Measurements from ENCODE around the gene NR2C2. TPM values are rescaled to one million over a fixed set of nuclear protein-coding genes. Genes with fewer than 3 reads are reported as not detected.
"Not testable (repeated sequence)": the region's sequence is repeated elsewhere in the genome, so short reads cannot be mapped to it uniquely, and the experiment has no call there.

Gene NR2C2
- total RNA-seq, 2 experiments from 2014 or later = 49.5 to 51.1 TPM

DNA sequence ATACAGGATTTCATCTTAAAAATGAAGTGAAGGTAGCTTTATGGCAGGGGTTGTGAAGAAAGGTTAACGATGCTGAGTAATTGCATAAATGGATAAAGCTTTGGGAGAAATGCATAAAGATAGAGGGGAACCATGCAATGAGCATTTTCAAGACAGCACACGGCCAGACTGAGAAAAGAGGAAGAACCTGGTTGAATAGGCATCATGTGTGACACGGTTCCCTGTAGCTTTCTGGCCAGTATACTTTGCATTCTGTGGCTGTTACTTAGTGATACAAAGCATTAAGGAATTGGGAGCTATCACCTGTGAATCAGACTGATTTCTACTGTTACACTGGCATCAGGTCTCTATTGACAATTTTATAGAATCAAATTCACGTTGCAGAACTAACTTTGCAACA is 33.3 kb downstream of the NR2C2 start:
- no peak for DNase-seq
- peaks cover 21% of the 10 kb centered on the region for H3K4me1 Mint-ChIP-seq (ENCODE audit: low read depth)
- H3K27ac Mint-ChIP-seq = no peak overlapping the region
- ChIA-PET POLR2A (no interaction called here), CTCF (interaction anchor here (1.3 kb wide), 1 partner anchor 10 kb away, joined by 3 read pairs; no protein-coding TSS in a partner anchor)
- H3K36me3 Mint-ChIP-seq = peaks cover 24% of the 10 kb centered on the region
- peaks cover 5% of the 10 kb centered on the region for H3K9me3 Mint-ChIP-seq
- H3K27me3 Mint-ChIP-seq = no peaks in the 10 kb centered on the region
- no peak overlapping the region for H3K4me3 Mint-ChIP-seq
- intact Hi-C loops (cut with micrococcal nuclease) = no loop called here

DNA sequence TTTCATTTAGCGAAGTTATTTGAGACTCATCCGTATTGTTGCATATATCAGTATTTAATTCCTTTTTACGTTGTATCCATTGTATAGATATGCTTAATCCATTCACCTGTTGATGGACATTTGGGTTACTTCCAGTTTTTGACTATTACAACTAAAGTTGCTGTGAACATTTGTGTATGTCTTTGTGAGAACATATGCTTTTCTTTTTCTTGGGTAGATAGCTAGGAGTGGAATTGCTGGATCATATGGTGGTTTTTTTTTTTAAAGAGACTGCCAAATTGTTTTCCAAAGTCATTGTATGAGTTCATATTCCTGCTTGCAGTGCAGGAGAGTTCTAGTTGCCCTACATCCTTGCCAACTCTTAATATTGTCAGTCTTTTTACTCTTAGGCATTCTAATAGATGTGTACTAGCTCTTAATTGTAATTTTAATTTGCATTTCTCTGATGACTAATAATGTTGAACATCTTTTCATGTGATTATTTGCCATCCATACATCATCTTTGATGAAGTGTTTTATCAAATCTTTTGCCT is 37.3 kb downstream of the NR2C2 start:
- Mint-ChIP-seq H3K27ac (no peak overlapping the region), H3K36me3 (peaks cover 21% of the 10 kb centered on the region), H3K4me3 (no peak overlapping the region), H3K4me1 (ENCODE audit: low read depth) (peaks cover 32% of the 10 kb centered on the region), H3K9me3 (peaks cover 5% of the 10 kb centered on the region), H3K27me3 (no peaks in the 10 kb centered on the region)
- intact Hi-C loops (cut with micrococcal nuclease) = loop anchor here (5.0 kb wide), 1 partner anchor 58 kb away; no protein-coding TSS in a partner anchor
- no peak for DNase-seq
- ChIA-PET POLR2A (no interaction called here), CTCF (interaction anchor here (0.7 kb wide), 1 partner anchor 769 kb away, joined by 3 read pairs; no protein-coding TSS in a partner anchor)

DNA sequence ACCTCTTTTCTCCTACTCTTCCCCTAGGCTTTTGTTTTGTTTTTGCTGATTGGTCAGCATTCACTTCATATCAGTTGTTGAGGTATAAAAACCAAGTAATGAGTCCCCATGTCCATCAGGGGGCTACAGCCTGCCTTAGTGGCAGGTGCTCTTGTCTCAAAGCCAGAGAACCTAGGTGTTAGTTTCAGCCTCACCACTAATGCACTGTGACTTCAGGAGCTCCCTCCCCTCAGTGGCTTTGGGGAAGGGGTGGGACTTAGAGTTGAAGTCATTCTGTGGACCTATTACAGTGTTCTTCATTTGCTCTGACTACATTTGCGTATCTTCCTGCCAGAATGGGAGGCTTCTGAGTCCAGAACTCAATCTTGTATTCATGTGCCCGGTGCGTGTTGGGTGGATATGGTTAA is 41.6 kb downstream of the NR2C2 start:
- Mint-ChIP-seq H3K9me3 (peaks cover 5% of the 10 kb centered on the region), H3K27me3 (no peaks in the 10 kb centered on the region), H3K4me3 (no peak overlapping the region), H3K4me1 (ENCODE audit: low read depth) (peaks cover 48% of the 10 kb centered on the region), H3K36me3 (peaks cover 11% of the 10 kb centered on the region), H3K27ac (no peak overlapping the region)
- peak; percentile 69 for DNase-seq
- POLR2A ChIA-PET = no interaction called here
- CTCF ChIA-PET = interaction anchor here (0.7 kb wide), 1 partner anchor 21 kb away, joined by 3 read pairs; no protein-coding TSS in a partner anchor
- intact Hi-C loops (cut with micrococcal nuclease) = loop anchor here (5.0 kb wide), 1 partner anchor 53 kb away; no protein-coding TSS in a partner anchor

DNA sequence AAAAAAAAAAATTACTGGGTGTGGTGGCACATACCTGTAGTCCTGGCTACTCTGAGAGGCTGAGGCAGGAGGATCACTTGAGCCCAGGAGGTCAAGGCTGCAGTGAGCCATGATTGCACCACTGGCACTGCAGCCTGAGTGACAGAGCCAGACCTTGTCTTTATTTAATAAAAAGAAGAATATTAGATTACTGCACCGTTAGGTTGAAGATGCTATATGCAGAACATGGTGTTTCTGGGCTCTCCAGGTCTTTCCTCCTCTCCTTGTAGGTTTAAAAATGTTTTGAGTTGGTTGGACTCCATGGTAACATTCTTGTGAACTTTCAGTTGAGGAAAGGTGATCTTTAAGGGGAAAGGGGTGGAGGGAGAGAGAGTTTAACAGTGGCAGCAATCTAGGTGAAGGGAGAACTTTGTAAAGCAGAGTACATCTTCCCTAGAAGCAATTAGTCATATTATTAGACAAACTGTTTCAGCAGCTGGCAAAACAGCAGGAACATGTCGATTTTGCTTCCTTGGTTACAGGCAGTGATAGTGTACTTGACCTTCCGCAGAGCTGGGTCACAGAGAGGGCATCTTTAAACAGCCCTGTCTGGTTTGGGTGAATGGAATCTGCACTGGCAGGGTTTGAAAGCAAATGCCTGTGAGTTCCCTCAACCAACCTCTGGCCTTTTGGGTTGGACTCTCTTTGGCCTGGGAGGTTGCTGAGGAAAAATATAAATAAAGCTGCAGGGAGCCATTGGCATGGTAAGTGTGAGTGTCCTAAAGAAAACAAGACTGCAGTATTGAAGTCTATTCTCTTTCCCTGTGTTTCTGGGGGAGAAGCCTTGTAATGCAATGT is 42.8 kb downstream of the NR2C2 start:
- ChIA-PET CTCF (interaction anchor here (0.8 kb wide), 1 partner anchor 10 kb away, joined by 3 read pairs; no protein-coding TSS in a partner anchor), POLR2A (no interaction called here)
- Mint-ChIP-seq H3K36me3 (peaks cover 3% of the 10 kb centered on the region), H3K27ac (no peak overlapping the region), H3K4me1 (ENCODE audit: low read depth) (peaks cover 46% of the 10 kb centered on the region), H3K4me3 (no peak overlapping the region), H3K27me3 (no peaks in the 10 kb centered on the region), H3K9me3 (no peaks in the 10 kb centered on the region)
- intact Hi-C loops (cut with micrococcal nuclease) = loop anchor here (5.0 kb wide), 1 partner anchor 52 kb away; no protein-coding TSS in a partner anchor
- no peak for DNase-seq

DNA sequence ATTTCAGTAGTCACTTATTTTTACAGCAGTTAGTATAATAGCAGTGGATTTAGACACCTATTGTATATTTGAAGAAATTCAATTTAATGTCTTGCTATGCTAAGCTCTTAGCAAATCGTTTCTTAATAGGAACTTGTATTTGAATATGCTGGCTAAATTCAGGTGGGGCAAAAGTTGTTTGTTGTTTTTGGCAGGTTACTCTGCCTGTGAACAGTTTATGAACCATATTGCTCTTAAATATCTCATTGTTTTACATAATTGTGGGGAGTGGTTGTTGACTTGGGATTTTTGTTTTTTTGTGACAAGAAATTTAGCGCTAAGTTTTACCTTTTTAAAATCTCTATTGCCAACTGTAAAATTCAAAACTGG is 43.4 kb downstream of the NR2C2 start:
- Mint-ChIP-seq H3K4me1 (ENCODE audit: low read depth) (peaks cover 46% of the 10 kb centered on the region), H3K9me3 (no peaks in the 10 kb centered on the region), H3K27me3 (no peaks in the 10 kb centered on the region), H3K27ac (no peak overlapping the region), H3K4me3 (no peak overlapping the region), H3K36me3 (peaks cover 3% of the 10 kb centered on the region)
- intact Hi-C loops (cut with micrococcal nuclease) = no loop called here
- CTCF ChIA-PET = interaction anchor here (0.8 kb wide), 1 partner anchor 11 kb away, joined by 3 read pairs; no protein-coding TSS in a partner anchor
- POLR2A ChIA-PET = no interaction called here
- no peak for DNase-seq

DNA sequence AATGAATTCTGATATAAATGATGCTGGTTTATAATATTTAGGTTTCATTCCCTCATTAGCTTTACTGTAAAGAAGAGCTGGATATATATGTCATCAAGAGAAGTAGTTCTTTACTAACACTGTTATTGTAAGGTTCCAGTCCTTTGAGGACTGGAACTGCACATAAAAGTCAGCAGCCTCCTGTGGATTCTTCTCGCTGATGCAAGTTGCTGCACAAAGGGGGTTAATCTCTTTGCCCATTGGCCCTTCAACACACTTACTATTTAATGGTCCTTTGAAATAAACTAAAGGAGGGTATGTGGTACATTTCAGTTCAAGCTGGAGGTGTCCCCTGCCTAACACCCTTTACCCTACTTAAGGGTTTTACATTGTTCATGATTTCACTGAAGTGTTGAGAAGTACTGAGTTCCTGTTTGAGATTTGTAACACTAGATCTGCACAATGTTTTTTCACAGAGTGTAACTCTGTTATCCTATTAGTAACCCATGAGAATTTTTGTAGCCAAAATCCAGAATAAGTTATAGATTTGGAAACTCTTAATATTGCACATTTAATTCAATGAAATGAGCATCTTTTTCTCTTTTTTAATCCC is 43.9 kb downstream of the NR2C2 start:
- DNase-seq = no peak
- Mint-ChIP-seq H3K27ac (no peak overlapping the region), H3K9me3 (no peaks in the 10 kb centered on the region), H3K27me3 (no peaks in the 10 kb centered on the region), H3K4me3 (no peak overlapping the region), H3K4me1 (ENCODE audit: low read depth) (peaks cover 43% of the 10 kb centered on the region), H3K36me3 (peaks cover 3% of the 10 kb centered on the region)
- CTCF ChIA-PET = interaction anchor here (0.8 kb wide), 1 partner anchor 11 kb away, joined by 3 read pairs; no protein-coding TSS in a partner anchor
- POLR2A ChIA-PET = no interaction called here
- intact Hi-C loops (cut with micrococcal nuclease) = no loop called here

DNA sequence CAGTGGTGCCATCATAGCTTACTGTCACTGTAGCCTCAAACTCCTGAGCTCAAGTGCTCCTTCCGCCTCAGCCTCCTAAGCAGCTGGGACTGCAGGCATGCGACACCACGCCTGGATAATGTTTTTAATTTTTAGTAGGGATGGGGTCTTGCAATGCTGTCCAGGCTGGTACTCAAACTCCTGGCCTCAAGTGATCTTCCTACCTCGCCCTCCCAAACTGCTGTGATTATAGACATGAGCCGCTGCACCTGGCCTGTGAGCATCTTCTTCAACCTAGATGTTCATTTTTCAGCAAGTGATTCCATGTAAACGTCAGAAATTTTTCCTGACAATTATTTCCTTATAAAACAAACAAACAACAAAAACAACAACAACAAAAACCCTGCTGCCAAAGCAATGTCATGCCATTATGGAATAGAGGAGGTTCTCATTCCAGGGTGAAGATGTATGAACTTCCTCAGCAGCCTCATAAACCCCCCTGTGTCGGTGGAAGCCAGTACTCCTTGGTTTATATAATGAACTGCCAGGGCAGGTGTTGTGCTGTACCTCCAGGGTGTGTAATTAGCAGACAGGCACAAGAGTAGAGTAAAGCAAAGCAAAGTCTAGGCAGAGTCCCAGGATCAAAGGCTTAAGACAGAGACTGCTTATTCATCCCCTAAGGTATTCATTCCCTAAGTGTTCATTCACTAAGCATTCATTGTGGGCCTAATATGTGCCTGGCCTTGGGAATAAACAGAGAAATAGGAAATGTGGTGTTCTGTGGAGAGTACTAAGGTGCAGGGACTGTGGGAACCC is 44.6 kb downstream of the NR2C2 start:
- no peaks in the 10 kb centered on the region for H3K27me3 Mint-ChIP-seq

DNA sequence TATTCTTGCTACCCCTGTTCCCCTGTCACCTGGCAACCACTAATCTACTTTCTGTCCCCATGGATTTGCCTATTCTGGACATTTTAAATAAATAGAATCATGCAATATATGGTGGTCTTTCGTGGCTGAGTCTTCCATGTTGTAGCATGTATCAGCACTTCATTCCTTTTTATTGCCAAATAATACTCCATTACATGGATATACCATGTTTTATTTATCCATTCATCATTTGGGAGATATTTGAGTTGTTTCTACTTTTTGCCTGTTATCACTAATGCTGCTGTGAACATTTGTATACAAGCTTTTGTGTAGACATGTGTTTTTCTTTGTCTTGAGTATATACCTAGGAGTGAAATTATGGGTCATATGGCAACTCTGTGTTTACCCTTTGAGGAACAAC is 50.6 kb downstream of the NR2C2 start:
- peaks cover 8% of the 10 kb centered on the region for H3K9me3 Mint-ChIP-seq
- POLR2A ChIA-PET = no interaction called here

More for the DNA sequence above, 44.6 kb downstream of the NR2C2 start:
- Mint-ChIP-seq H3K4me1 (ENCODE audit: low read depth) (peaks cover 38% of the 10 kb centered on the region), H3K27ac (no peak overlapping the region), H3K9me3 (no peaks in the 10 kb centered on the region), H3K4me3 (no peak overlapping the region), H3K36me3 (no peaks in the 10 kb centered on the region)
- ChIA-PET POLR2A (no interaction called here), CTCF (no interaction called here)
- no peak for DNase-seq
- intact Hi-C loops (cut with micrococcal nuclease) = no loop called here

DNA sequence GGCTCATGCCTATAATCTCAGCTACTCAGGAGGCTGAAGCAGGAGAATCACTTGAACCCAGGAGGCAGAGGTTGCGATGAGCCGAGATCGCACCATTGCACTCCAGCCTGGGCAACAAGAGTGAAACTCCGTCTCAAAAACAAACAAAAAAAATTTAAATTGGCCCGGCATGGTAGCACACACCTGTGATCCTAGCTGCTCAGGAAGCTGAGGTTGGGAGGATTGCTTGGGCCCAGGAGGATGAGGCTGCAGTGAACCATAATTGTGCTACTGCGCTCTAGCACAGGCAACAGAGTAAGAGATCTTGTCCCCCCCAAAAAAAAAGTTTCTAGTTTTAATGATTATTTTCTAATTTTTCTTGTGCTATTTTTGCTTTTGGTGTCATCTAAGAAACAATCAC is 51.8 kb downstream of the NR2C2 start:
- H3K4me1 Mint-ChIP-seq (ENCODE audit: low read depth) = peaks cover 16% of the 10 kb centered on the region
- intact Hi-C loops (cut with micrococcal nuclease); H3K27ac Mint-ChIP-seq; POLR2A ChIA-PET; H3K9me3 Mint-ChIP-seq; H3K4me3 Mint-ChIP-seq; H3K27me3 Mint-ChIP-seq; DNase-seq: not testable (repeated sequence)
- CTCF ChIA-PET = interaction anchor here (0.6 kb wide), 1 partner anchor 16 kb away, joined by 3 read pairs; no protein-coding TSS in a partner anchor
- peaks cover 35% of the 10 kb centered on the region for H3K36me3 Mint-ChIP-seq

More for the DNA sequence above, 50.6 kb downstream of the NR2C2 start:
- Mint-ChIP-seq H3K27me3 (no peaks in the 10 kb centered on the region), H3K27ac (no peak overlapping the region), H3K36me3 (peaks cover 28% of the 10 kb centered on the region), H3K4me3 (no peak overlapping the region), H3K4me1 (ENCODE audit: low read depth) (peaks cover 14% of the 10 kb centered on the region)
- intact Hi-C loops (cut with micrococcal nuclease) = no loop called here
- CTCF ChIA-PET = no interaction called here
- no peak for DNase-seq

DNA sequence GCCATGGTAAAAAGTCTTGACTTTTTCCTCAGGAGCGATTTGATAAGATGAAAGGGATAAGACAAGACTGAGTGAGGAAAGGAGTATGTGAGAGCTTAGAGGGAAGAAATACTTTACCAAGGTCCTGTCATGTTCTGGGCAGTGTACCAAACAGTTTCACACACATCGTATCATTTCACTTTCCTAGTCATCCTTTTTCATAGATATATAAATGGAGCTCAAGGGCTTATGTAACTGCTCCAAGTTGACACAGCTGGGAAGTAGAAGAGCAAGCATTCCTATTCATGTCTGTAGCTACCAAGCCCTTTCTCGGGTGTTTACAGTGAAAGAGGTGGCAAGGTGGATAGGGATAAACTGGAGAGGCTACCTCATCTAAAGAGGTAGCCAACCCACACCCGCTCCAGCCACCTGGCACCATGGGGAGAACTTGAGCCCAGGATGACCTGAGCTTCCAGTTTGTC is 60.3 kb downstream of the NR2C2 start:
- CTCF ChIA-PET = interaction anchor here (0.7 kb wide), 1 partner anchor 86 kb away, joined by 5 read pairs; no protein-coding TSS in a partner anchor
- no peak overlapping the region for H3K27ac Mint-ChIP-seq
- no peak overlapping the region for H3K4me3 Mint-ChIP-seq
- DNase-seq = no peak
- intact Hi-C loops (cut with micrococcal nuclease) = no loop called here
- H3K27me3 Mint-ChIP-seq = no peaks in the 10 kb centered on the region
- H3K9me3 Mint-ChIP-seq = no peaks in the 10 kb centered on the region
- H3K4me1 Mint-ChIP-seq (ENCODE audit: low read depth) = peaks cover 5% of the 10 kb centered on the region
- peaks cover 29% of the 10 kb centered on the region for H3K36me3 Mint-ChIP-seq
- POLR2A ChIA-PET = no interaction called here

DNA sequence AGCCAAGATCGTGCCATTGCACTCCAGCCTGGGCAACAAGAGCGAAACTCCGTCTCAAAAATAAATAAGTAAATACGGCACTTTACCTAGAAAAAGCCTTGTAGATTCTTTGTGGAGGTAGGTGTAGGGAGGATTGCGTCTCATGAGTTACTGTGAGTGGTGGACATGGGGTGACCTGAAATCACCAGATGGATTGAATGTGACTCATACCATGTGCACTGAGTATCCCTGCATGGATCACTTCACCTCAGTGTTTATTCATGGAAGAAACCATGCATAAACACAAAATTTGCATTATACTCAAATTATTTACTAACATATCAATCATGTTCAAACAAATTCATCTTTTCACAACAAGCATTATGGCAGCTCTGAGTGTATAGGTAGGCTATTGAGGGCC is 61.8 kb downstream of the NR2C2 start:
- Mint-ChIP-seq H3K4me3 (no peak overlapping the region), H3K27me3 (no peaks in the 10 kb centered on the region), H3K4me1 (ENCODE audit: low read depth) (peaks cover 3% of the 10 kb centered on the region), H3K9me3 (no peaks in the 10 kb centered on the region), H3K27ac (no peak overlapping the region), H3K36me3 (peaks cover 29% of the 10 kb centered on the region)
- intact Hi-C loops (cut with micrococcal nuclease) = no loop called here
- DNase-seq = no peak
- ChIA-PET POLR2A (no interaction called here), CTCF (no interaction called here)

All from activated CD4-positive, alpha-beta memory T cell treated with anti-CD3 and anti-CD28 coated beads for 36 hours (primary cell).